AG20443 (cell line): ENCODE results near the gene TMEM203.
A peak's percentile ranks its signal among the peaks of the same experiment; 100 is the strongest.

ENCODE experiments used
- DNase-seq: peaks from one replicate; pipeline ENCODE4 v3.0.0; 2012; ENCODE audit warnings: low spot score, mixed read lengths

TMEM203 gene

DNA sequence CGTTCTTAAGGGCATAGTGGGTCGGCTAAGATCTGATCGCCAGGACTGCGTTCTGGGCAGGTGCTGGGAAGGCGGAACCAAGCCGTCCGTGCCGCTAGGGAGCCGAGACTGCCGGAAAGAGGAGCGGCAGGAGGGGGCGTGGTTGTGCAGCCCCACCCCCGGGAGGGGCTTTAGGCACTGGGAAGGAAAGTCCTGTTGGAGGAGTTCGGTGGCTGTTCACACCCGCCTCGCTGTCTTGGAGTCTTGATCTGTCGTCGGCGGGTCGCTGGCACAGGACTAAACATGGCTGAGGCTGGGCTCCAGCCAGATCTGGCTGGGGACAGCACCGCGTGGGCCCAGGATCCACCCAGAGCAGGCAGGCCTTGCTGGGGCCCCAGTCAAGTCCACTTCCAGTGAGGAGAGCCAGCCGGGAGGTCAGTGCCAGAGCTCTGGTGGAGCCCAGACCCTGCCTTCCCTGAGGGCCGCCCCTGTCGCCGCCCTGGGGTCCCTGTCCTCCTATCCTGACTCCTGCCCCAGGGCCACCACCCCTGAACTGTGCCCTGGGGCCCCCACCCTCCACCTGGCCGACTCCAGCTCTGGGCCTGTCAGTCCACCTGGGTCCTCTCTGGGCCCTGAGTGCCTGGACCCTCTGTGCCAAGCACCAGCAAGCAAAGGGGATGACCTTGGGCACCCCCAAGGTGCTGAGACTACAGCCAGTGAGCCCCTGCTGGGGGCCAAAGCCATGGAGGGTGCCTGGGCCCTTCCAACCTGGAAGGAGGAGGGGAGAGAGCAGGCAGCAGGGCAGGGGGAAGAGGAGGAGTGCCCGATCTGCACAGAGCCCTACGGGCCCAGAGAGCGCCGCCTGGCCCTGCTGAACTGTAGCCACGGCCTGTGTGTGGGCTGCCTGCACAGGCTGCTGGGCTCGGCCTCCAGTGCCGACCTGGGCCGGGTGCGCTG, 12.1 kb upstream of the TMEM203 start:
- peak; percentile 82 for DNase-seq

DNA sequence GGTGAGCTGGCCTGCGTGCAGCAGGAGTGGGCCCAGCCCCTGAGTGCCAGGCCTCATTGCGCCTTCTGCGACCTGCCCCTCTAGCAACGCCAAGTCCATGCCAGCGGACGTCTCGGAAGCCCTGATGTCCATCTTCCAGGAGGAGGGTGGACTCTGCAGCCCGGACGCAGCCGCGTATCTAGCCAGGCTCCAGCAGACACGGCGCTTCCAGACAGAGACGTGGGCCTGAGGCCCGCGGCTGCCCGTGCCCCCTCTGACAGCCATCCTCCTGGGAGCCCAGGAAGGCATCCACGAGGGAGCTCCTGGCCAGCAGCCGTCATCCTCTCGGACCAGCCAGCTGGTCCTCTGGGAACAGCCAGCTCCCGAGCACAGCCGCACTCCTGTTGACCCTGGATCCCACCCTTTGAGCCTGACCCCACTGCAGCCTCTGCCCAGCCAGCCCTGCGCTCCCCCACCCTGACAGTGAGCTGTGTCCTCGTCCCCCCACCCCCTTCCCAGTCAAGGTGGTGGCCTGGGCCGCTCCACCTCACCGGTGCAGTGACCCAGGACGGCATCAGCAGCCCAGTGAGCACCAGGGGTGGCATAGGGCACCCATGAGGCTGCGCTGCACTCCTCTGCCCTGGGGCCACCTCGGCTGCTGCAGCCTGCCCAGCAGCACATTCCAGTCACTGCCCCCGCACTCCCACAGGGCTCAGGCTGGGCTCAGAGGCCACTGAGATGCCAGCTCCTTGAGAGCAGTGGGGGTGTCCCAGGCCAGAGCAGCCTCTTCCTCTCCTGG, 10.9 kb upstream of the TMEM203 start:
- no peak for DNase-seq

DNA sequence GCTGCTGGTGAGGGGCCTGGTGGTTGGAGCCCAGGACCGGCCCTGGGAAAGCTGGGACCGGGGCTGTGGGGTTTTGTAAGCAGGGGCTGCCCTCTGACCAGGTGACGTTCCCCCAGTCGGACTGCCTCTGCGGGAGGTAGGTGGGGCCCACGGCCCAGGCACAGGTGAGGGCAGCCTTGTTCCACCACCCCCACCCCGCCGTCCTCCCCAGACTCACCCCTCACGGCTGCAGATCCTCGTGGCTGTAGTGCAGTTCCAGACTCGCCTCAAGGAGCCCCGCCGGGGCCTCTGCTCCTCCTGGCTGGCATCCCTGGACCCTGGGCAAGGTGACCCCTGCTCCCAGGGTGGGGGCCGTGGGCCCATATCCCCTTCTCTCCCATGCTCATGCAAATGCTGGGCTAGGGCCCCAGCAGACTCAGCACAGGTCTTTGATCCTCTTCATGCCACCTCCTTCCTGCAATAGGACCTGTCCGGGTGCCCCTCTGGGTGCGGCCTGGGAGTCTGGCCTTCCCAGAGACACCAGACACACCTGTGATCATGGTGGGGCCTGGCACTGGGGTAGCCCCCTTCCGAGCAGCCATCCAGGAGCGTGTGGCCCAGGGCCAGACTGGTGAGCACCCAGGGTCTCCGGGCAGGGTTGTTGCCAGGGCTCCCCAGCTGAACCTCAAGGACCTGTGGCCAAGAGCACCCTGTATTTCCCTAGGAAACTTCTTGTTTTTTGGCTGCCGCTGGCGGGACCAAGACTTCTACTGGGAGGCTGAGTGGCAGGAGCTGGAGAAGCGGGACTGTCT, 9.9 kb upstream of the TMEM203 start:
- no peak for DNase-seq

DNA sequence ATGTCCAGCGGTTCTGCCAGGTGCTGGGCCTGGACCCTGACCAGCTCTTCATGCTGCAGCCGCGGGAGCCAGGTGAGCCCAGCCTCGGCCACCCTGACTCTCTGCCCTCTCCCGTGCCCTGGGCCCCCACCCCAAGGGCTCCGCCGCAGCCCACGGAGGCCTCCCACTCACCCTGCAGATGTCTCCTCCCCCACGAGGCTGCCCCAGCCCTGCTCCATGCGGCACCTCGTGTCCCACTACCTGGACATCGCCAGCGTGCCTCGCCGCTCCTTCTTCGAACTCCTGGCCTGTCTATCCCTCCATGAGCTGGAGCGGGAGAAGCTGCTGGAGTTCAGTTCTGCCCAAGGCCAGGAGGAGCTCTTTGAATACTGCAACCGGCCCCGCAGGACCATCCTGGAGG, 9.2 kb upstream of the TMEM203 start:
- DNase-seq: no peak

DNA sequence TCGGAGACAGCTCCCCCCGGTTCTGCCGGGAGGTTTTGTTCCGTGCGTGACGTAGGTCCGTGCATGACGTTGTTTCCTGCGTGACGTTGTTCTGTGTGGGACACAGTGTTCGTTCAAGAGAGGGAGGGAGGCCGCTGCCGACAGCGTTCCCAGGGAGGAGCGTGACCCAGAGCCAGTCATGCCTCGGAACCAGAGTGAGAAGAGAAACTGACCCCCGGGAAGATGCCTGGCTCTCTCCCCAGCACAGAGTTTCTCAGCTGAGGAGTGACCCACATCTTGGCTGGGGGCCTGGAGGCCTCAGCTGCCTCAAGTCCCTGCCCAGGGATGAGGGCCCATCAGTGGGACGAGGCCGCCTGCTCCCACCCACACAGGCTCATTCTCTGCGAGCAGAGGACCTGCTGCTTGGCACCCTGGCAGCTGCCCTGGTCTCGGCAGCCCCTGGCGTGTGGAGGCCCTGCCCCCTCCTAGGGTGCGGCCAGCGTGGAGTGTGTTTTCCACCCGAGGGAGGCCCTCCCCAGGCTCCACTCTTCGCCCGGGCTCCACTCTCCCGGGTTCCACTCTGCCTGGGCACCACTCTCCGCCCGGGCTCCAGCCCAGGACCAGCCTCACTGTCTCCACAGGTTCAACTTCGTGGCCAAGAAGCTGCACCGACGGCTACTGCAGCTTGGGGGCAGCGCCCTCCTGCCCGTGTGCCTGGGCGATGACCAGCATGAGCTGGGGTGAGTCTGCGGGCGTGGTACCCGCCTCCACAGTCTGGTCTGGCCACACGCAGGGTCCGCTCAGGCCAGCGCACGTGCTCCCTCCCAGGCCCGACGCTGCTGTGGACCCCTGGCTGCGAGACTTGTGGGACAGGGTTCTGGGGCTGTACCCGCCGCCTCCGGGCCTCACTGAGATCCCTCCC, 8.0 kb upstream of the TMEM203 start:
- peak; percentile 18 for DNase-seq

DNA sequence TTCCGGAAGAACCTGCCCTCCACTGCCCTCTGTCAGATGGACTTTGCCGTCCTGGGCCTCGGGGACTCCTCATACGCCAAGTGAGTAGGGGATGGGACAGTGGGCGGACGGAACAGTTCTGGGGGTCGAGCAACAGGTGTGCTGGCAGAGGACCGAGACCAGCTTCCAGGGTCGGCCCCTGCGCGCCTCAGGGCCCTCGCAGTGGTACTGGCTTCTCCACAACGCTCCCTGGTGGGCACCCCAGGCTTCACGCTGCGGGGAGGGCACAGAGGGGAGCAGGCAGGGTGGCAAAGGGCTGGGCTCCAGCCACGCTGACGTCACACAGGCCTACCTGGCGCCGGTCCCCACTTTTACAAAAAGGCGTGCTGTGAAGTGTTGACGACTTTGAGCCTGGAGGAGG, 7.1 kb upstream of the TMEM203 start:
- DNase-seq: no peak

DNA sequence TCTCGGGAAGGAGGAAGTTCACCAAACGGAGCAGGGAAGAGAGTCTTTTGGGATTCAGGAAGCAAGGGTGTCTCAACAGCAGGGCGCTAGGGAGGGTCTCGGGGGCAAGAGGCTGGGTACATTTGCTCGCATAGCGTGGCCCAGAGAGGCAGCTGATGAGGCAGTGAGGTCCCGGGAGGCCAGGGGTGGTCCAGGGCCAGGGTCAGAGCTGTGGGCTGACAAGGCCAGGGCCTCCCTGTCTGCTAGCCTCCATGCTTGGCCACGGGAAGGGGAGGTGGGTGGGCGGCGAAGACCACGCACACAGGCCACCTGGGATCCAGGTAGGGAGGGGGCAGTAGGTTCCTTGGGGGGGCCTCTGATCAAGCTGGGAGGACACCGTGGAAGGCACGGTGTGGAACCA, 6.1 kb upstream of the TMEM203 start:
- DNase-seq: no peak

DNA sequence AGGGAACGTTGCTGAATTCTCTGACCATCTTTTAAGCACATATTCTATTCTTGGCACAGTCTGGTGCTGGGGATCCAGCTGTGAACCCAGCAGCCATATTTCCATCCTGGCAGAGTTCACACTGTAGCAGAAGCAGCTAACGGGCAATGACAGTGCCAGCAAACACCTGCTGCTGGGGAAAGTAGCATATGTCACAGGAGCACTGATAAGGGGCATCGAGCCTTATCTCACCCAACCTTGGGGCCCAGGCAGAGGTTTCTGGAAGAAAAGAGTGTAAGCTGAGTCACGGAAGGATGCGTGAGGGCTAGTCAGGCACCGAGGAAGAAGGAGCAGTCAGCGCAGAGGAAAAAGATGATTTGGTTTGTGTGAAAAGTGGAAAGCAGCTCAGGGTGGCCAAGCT, 1.2 kb upstream of the TMEM203 start:
- no peak for DNase-seq

DNA sequence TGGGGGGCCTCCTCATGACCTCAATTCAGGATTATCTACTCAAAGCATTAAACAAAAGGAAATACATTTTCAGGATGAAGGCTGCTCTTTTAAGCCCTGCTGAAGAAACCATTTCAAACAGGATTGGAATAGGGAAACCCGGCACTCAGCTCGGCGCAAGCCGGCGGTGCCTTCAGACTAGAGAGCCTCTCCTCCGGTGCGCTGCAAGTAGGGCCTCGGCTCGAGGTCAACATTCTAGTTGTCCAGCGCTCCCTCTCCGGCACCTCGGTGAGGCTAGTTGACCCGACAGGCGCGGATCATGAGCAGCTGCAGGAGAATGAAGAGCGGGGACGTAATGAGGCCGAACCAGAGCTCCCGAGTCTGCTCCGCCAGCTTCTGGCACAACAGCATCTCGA, 720 bp downstream of the TMEM203 start:
- DNase-seq: no peak

DNA sequence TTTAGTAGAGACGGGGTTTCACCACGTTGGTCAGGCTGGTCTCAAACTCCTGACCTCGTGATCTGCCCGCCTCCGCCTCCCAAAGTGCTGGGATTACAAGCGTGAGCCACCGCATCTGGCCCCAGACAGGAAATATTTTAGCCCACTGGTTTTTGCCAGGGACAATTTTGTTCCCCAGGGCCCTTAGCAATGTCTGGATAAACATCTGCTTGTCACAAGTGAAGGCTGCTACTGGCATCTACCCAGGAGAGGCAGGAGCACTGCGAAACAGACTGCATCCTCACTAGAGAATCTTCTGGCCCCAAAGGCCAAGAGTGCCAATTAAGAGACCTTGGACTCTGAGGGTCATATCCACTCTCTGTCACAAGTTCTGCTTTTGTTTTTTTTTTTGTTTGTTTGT, 2.5 kb downstream of the TMEM203 start:
- no peak for DNase-seq

DNA sequence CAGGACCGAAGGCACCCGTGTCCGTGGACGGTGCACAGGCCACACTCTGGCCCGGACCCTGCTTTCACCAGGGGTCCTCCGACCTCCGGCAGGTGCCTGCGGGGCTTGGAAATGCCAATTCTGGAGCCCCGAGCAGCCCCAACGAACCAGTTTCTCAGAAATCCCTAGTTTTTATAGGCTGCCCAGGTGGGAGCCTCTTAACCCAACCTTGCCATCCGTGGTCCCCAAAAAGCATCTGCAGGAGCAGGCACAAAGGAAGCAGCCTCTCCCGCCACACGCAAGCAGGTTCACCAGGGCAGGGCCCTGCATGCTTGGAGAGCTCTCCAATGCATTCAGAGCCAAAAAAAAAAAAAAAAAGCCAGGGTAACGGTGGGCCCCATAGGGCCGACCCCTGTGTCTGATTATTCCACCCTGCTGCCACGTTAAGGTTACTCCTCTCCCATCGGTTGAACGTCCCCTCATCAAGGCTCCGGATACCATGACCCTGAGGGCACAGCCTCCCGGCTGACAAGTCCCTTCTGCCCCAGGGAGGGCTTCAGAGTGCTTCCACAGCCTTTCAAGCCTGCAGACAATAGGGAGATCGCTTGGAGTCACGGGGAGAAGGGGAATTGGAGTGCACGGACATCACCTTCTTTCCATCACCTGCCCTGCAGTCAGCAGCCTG, 4.1 kb downstream of the TMEM203 start:
- DNase-seq: no peak

DNA sequence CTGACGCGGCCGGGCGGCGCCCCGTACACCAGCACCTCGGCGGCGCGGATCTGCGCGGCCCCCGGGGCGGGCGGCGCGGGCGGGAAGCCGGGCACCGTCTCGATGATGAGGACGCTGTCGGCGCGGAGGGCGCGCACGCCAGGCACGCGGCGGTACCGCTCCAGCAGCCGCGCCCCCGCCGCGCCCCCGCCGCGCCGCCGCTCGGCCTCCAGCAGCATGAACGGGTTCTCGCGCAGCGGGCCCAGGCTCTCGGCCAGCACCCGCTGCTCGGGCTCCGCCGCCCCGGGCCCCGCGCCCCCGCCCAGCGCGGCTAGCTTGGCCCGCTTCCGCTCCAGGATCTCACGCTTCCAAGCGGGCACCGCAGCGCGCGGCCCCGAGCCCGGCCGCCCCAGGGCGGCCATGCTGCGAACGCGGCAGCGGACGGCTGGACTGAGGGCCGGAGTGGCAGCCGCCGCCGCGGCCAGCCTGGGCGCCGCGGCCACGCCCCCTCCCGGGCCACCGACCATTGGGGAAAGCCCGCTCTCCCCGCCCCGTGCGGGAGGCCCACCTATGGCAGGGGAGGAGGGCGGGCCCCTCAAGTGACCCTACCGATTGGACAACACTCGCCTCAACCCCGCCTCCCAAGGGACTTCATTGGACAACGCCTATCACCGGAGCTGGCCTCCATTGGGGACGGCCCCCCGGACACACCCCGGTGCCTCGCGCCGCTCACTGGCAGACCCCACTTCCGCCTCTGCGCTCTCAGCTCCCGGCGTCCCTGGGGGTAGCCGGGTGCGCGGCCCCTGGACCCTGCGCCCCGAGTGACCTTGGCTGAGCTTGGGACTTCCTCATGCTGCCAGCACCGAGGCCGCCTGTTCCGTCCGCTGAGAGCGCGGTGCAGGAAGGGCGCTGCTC, 4.9 kb downstream of the TMEM203 start, which contains the start of gene TPRN:
TSS of gene TPRN (minus strand) at position 431 of the 894 bp plus-strand sequence. CDS start at position 401, 30 bp downstream.
- peak; percentile 100 for DNase-seq

DNA sequence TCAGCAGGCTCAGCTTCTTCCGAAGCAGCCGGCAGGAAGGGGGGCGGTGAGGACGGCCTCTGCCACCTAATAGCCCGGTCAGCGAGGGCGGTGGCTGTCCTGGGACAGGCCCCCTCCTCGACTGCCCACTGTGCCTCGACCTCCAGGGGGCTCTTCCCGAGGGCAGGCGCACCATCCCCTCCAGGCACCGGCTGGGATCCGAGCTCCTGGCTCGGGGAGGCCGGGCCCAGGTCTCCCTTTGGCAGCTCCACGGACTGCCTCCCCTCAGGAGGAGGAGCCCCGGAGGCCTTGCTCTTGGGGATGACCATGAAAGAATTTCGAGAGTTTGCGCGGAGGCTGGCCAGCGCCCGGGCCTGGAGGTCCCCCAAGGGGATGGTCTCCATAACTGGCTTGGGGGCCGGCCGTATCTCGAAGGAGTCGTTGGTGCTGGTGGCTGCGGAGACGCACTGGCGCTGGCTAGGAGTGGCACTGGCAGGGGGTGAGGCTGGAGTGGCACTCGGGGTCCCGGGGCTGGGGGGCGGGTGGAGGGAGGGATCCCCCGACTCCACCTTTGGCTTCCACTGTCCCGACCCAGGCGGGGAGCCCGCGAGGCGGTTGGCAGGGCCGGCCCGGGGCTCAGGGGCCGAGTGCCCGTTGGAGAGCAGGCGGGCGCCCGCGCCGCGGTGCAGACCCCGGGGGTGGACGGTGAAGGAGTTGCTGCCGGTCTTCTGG, 5.9 kb downstream of the TMEM203 start:
- DNase-seq: no peak

DNA sequence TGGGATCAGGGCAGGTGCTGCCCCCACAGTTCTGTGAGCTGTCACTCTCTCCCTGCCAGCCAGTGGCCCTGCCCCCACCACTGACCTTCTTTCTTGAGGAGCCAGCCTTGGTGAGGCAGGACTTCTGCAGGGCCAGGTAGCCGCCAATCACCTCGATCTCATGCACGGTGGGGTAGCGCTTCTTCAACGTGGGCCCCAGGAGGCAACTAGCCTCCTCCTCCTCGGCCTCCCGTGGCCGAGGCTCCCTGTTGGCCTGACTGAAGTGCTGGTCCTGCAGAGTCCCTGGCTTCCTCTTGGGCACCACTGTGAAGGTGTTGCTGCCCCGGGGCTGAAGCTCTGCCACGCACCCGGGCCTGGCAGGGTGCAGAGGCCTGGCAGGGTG, 6.6 kb downstream of the TMEM203 start:
- no peak for DNase-seq

DNA sequence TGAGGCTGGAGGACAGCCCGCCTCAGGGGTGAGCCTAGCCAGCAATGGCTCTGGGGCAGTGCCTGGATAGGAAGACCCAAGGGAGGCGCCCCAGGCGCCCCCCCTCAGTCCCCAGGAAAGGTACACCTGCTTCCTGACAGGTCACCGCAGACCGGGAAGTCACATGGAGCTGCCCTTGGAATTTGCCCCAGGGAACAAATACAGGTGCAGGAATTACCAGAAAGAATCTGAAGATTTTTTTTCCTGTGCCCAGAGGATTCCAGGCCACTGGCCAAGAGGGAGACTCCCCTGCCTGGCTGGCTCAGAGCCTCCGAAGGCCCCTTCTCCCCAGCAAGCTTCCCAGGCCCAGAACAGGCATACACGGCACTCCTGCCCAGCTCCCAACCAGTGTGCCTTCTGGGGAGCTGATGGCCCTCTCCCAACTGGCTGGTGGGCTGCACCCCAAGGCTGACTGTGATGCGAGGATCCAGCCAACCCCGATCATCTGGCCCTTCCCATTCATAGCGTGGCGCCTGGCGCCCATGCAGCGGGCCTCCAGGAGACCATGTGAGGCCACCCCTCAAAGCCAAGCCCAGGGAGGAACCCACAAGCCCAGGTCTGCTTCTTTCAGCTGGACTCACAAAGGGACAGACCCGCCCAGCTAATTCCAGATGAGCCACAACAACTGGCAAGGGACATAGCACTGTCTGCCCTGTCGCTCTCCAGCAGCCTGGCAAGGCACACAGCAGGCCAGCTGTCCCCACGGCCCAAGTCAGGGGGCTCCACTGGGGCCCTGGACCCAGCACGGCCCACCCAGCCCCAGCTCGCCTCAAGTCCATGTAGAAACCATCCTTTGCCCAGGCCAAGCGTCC, 7.2 kb downstream of the TMEM203 start:
- DNase-seq: no peak

DNA sequence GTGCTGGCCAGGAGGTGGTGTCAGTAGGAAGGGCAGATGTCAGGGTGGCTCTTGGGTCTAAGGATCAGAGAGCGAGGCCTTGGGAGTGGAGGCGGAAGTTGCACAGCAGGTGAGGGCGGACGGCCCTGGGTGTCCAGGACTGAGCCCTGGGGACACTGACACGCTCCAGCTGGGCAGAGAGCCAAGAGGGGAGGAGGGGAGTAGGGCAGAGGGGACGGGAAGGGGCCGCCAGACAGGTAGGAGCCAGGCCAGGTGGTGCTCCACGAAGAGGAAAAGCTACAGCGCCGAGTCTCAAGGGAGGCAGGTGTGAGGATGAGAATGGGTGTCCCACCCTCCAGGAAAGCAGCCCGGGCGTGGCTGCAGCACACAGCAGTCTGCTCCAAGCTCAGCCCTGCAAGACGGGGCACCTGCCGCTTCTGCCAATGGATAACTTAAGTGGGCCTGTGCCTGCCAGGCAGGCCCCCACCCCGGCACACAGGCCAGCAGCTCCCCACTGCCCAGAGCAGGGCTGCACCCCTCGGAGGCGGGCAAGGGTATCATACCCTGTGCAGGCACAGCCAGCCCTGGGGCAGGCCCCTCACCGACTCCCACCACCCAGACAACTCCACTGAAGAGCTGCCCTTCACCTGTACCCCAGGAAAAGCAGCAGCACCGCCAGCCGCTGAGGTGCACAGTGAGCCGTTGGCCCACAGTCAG, 9.8 kb downstream of the TMEM203 start:
- no peak for DNase-seq

DNA sequence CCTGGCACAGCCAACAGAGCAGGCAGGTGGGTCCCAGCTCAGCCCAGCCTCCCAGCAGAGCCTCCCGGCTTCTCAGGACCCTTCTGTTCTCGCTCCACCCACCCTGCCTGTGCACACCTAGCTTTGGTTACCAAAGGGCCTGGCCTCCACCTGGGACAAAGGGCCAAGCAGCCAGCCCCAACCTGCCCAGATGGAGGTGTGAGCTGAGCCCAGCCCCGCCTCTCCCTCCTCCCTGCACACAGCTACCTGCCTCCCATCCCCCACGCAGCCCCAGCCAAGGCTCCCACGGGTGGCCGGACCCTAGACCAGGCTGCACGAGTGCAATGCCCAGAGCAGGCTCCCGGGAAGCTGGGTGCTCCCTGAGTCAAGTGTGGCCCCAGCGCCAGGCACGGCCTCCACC, 10.5 kb downstream of the TMEM203 start:
- no peak for DNase-seq
